GM18873 (cell line): ENCODE results near the gene DHRS13.
"Not testable (repeated sequence)": the region's sequence is repeated elsewhere in the genome, so short reads cannot be mapped to it uniquely, and the experiment has no call there.

Experiments
- ATAC-seq: cut with Tn5 transposase; IDR thresholded peaks from one replicate; pipeline ENCODE4 v1.9.1; 2021; ENCODE audit warnings: mild to moderate bottlenecking, moderate library complexity, moderate number of reproducible peaks; ENCODE audit not compliant: unreplicated experiment, low FRiP score

The DHRS13 gene

GRCh38 chr17:28904800-28905199, 1.9 kb upstream of the DHRS13 start:
- no peak for ATAC-seq

- ATAC-seq, result not testable (repeated sequence)
Measured at GRCh38 chr17:28903546-28903841, 615 bp upstream of the DHRS13 start.

- peak; percentile 31 for ATAC-seq
Measured at GRCh38 chr17:28901866-28902818, 737 bp downstream of the DHRS13 start.

GRCh38 chr17:28900986-28901726, 1.7 kb downstream of the DHRS13 start:
- no peak for ATAC-seq

- no peak for ATAC-seq
Measured at GRCh38 chr17:28899212-28899815, 3.6 kb downstream of the DHRS13 start.

- no peak for ATAC-seq
Measured at GRCh38 chr17:28898527-28898955, 4.3 kb downstream of the DHRS13 start.

- no peak for ATAC-seq
Measured at GRCh38 chr17:28897769-28898526, 4.9 kb downstream of the DHRS13 start.

GRCh38 chr17:28896884-28897768, 5.8 kb downstream of the DHRS13 start, which contains the start of gene FLOT2:
Gene FLOT2, minus strand, starts transcription at chr17:28897733. Its CDS starts 159 bp downstream, at chr17:28897574.
- no peak for ATAC-seq

- no peak for ATAC-seq
Measured at GRCh38 chr17:28896491-28896883, 6.4 kb downstream of the DHRS13 start.

- ATAC-seq, result no peak
Measured at GRCh38 chr17:28895794-28896447, 7.0 kb downstream of the DHRS13 start.

GRCh38 chr17:28893248-28894183, 9.4 kb downstream of the DHRS13 start:
- ATAC-seq, result not testable (repeated sequence)

- no peak for ATAC-seq
Measured at GRCh38 chr17:28892024-28892423, 10.9 kb downstream of the DHRS13 start.

GRCh38 chr17:28891201-28891600, 11.7 kb downstream of the DHRS13 start:
- no peak for ATAC-seq

GRCh38 chr17:28889996-28890395, 12.9 kb downstream of the DHRS13 start:
- no peak for ATAC-seq

- ATAC-seq, result no peak
Measured at GRCh38 chr17:28888832-28889231, 14.0 kb downstream of the DHRS13 start.

GRCh38 chr17:28887871-28888471, 14.9 kb downstream of the DHRS13 start:
- ATAC-seq, result no peak

- ATAC-seq, result no peak
Measured at GRCh38 chr17:28885951-28886350, 16.9 kb downstream of the DHRS13 start.
